GM19099 (cell line): Measurements from ENCODE around the gene ZNF565.

Experiments
- POLR2A ChIP-seq: IDR thresholded peaks from 3 replicates; pipeline ENCODE4 v1.6.1; 2011; ENCODE audit warnings: low read depth; ENCODE audit not compliant: insufficient read length; ENCODE audit errors: extremely low read depth

ZNF565 gene

DNA sequence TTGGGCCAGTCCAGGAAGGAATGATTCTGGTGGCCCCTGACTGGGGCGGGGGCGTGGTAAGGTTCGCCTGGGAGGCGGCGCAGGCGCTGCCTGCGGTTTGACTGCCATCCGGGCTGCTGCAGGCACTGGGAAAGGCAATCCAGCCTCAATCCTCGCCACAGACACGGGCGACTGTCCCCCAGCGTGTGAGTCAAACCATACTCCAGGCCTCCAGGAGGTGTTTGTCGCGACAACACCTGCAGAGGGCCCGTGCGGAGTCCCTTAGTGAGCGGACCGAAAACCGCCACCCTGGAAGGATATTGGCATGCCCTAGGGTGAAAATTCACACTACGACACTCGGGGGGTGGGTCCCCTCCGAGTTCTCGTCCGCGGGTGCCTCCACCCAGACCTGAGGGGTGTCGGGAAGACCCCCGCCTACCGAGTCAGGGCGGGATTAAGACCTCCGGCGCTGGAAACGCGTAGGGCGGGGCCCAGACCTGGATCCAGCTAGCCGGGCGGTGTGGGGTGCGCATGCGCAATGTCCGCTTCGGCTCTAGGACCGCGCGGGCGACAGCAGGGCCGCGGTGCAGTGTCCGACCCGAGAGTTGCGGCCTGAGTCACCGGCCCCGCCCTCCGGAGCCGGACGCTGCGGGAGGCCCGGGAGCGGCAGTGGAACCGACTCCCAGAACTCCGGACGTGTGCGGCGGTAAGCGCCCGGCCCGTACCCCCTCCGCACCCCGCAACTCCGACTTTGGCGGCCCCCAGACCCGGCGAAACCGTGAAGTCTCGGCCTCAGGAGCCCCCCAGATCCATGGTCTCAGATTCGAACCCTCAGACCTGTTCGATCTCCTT, 74.8 kb downstream of the ZNF565 start, which contains the start of gene CAPNS1:
Gene CAPNS1 (plus strand): TSS at position 594 of the 831 bp plus-strand sequence. CDS start 946 bp downstream, outside the sequence.
- peak; percentile 82 for TF ChIP-seq POLR2A

DNA sequence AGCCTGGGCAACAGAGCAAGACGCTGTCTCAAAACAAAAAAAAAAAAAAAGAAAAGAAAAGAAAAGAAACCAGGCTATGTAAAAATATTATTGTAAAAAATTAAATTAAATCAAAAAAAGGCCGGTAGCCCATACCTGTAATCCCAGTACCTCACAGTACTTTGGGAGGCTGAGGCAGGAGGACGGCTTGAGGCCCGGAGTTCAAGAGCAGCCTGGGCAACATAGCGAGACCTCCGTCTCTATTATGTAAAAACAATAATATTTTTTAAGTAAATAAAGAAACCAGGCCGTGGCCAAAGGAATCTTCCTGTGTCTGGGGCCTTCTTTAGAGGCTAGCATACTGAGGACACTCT, 75.4 kb downstream of the ZNF565 start:
- TF ChIP-seq POLR2A, result no peak

DNA sequence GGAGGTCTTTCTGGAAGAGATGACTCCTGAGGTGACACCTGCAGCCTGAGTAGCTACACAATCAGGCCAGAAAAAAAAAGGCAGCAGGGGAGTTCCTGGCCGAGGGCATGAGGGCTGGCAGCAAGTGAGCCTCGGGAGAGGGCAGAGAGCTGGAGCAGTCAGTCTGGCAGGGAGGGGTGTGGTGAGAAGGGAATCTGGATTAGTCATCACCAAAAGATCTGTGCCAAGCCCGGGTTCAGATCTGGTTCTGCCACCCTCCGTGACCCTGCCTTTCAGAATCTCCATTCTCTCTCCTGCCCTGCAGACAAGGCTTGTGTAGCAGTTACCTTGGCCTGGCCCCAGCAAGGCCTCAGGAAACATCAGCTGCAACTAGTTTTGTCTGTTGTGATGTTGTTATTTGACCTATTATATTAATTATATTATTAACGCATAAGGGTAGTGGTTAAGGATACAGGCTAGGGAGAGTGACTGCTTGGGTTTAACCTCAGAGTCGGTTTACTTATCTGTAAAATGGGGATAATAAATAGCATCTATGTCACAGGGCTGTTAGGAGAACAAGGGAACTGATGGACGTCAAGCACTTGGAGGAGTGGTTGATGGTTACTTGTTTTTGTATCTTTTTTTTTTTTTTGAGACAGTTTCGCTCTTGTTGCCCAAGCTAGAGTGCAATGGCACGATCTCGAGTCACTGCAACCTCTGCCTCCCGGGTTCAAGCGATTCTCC, 77.3 kb downstream of the ZNF565 start:
- no peak for TF ChIP-seq POLR2A
